Uterus (tissue), 2 donors: ENCODE results near the gene HIPK2.

Experiments
- CTCF ChIP-seq, 4 experiments: fragments of 200-600 bp in 2 of 4; fragments of 450-650 bp in 2 of 4; sonication (generic) in 2 of 4; IDR thresholded peaks; one replicate each; pipeline ENCODE4 v1.5.1; 2016 to 2019; ENCODE audit warnings: antibody characterized with exemption in 4 of 4, mild to moderate bottlenecking in 2 of 4, moderate library complexity in 1 of 4
- POLR2A ChIP-seq, 2 donors: fragments of 450-650 bp; IDR thresholded peaks; one replicate each; pipeline ENCODE4 v1.6.1; 2016; ENCODE audit warnings: antibody characterized with exemption in 2 of 2, mild to moderate bottlenecking in 1 of 2, moderate library complexity in 1 of 2

DNA sequence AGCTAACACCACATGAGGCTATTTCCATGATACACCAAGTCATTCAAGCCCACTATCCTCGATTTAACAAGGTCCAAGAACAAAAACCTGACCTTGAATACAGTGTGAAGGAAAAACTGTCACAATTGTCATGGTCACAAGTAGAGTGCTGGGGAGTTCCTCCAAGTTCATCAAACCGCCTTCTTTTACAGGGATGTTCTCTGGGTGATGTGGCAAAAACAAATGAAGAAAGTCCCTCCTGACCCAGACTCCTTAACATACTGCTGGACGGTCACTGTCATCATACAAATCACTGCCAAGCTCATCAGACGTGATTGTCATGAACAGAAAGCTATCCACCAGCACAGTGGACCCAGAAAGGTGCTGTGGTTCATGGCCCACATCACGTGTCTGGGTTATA, 28.9 kb downstream of the HIPK2 start:
- no peak for TF ChIP-seq CTCF (IDR thresholded peaks at IDR 0.05)
- TF ChIP-seq POLR2A (IDR thresholded peaks at IDR 0.05) = no peak
